ENCODE data around the gene USP9X.

DNA sequence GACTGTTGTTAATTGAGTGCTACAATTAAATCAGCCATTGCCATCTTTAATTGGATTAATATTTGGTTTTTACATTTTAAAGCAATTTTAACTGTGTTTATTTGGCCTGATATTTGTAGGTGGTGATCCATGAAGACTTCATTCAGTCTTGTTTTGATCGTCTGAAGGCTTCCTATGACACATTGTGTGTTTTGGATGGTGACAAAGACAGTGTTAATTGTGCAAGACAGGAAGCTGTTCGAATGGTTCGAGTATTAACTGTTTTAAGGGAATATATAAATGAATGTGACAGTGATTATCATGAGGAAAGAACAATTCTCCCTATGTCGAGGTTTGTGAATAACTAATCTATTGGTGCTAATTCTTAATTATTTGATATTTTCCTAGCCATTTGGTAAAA, 82.6 kb downstream of the USP9X start:
- no peak for TF ChIP-seq POLR2A (IDR thresholded peaks at IDR 0.05)
- TF ChIP-seq, protein P1, sequence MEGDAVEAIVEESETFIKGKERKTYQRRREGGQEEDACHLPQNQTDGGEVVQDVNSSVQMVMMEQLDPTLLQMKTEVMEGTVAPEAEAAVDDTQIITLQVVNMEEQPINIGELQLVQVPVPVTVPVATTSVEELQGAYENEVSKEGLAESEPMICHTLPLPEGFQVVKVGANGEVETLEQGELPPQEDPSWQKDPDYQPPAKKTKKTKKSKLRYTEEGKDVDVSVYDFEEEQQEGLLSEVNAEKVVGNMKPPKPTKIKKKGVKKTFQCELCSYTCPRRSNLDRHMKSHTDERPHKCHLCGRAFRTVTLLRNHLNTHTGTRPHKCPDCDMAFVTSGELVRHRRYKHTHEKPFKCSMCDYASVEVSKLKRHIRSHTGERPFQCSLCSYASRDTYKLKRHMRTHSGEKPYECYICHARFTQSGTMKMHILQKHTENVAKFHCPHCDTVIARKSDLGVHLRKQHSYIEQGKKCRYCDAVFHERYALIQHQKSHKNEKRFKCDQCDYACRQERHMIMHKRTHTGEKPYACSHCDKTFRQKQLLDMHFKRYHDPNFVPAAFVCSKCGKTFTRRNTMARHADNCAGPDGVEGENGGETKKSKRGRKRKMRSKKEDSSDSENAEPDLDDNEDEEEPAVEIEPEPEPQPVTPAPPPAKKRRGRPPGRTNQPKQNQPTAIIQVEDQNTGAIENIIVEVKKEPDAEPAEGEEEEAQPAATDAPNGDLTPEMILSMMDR (IDR thresholded peaks at IDR 0.05 in 4 of 5, conservative IDR thresholded peaks at IDR 0.05 in 1 of 5) = no peak

Data from gastrocnemius medialis (tissue), 4 donors.